Right lung (tissue), 5 donors: ENCODE data around the gene ARV1. TPM values are rescaled to one million over a fixed set of nuclear protein-coding genes. Genes with fewer than 3 reads are reported as not detected.
A peak's percentile ranks its signal among the peaks of the same experiment; 100 is the strongest.
"Not testable (repeated sequence)": the region's sequence is repeated elsewhere in the genome, so short reads cannot be mapped to it uniquely, and the experiment has no call there.

Experiments used
- DNase-seq, 2 donors: peaks; one replicate each; pipeline ENCODE4 v3.0.0-alpha.2; 2013
- polyA plus RNA-seq, 5 donors: library from polyadenylated mRNA; unstranded; fragments of 120-200 nt; gene quantifications; one replicate each; pipeline versions ENCODE4 v1.2.1 to v1.2.3, GENCODE V29; 2013; ENCODE audit warnings: inconsistent platforms in 1 of 5, low replicate concordance in 1 of 5; ENCODE audit not compliant: insufficient read length in 5 of 5, insufficient read depth in 1 of 5

The ARV1 gene
- polyA plus RNA-seq, 5 donors: 20.5 to 28.9 (median 25.6) TPM

DNA sequence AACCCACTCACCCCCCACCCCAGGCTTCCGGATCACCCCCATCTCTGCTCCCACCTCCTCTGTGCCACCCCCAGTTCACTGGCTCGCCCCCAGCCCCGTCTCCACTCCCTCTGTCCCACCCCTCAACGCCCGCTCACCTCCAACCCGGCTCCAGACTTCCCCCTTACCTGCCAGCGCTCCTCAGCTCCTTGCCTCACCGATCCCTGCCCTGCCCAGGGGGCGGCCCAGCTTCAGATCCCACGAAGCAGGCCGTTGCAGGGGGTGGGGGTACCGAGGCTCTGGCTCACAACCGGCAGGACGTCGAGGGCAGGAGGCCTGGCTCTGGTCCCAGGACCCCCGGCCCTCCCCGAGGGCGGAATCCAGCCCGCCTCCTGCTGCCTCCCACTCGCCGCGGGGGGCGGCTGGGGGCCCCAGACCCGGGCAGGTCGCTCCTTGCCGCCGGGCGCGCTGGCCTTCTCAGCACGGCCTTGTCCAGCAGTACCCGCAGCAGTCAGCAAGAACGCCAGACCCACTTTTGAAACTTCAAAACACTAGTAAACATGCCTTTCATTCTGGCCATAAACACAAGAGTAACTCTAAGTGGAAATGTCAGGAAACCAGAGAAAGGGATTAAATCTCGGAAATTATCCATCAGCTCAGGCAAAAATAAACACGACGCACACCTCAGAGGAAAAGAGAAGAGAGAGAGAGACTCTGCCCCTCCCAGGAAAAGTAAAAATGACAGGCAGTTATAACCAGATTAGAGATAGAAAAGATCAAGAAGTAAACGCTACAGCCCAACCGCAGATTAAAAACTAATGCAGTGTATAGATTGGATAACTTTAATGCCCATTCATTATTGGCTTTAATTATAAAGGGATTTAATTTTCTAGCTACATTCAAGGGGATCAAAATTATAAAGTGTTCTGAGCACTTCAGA, 62.2 kb downstream of the ARV1 start:
- DNase-seq: peak in 1 of 2 donors; percentile 29

DNA sequence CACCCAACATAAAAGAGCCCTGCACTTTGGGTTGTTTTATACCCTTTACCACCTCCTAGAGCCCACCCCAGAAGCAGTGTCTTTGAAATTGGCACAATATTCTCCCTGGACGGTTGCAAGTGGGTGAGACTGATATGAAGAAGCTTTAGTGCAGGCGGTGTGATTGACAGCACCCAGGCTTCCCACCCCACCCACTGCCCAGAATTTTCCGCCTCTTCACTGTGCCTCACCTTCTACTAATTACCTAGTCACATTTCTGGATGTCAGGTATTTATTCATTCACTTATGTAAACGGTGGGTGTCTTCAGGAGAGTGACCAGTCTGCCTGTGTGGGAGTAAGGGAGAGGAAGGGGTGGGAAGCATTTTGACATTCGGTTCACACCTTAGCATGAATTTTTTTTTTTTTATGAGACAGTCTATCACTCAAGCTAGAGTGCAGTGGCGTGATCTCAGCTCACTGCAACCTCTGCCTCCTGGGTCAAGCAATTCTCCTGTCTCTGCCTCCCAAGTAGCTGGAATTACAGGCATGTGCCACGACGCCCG, 62.9 kb downstream of the ARV1 start:
- DNase-seq: no peak

- DNase-seq: no peak
Measured at GRCh38 chr1:231044588-231044987, 65.7 kb downstream of the ARV1 start.

GRCh38 chr1:231045286-231045685, 66.4 kb downstream of the ARV1 start:
- DNase-seq: no peak

GRCh38 chr1:231045921-231046729, 67.2 kb downstream of the ARV1 start:
- DNase-seq: not testable (repeated sequence)

- no peak for DNase-seq
Measured at GRCh38 chr1:231046730-231047395, 68.0 kb downstream of the ARV1 start.

- not testable (repeated sequence) for DNase-seq
Measured at GRCh38 chr1:231047529-231047928, 68.6 kb downstream of the ARV1 start.

- DNase-seq: not testable (repeated sequence)
Measured at GRCh38 chr1:231048419-231048818, 69.5 kb downstream of the ARV1 start.

DNA sequence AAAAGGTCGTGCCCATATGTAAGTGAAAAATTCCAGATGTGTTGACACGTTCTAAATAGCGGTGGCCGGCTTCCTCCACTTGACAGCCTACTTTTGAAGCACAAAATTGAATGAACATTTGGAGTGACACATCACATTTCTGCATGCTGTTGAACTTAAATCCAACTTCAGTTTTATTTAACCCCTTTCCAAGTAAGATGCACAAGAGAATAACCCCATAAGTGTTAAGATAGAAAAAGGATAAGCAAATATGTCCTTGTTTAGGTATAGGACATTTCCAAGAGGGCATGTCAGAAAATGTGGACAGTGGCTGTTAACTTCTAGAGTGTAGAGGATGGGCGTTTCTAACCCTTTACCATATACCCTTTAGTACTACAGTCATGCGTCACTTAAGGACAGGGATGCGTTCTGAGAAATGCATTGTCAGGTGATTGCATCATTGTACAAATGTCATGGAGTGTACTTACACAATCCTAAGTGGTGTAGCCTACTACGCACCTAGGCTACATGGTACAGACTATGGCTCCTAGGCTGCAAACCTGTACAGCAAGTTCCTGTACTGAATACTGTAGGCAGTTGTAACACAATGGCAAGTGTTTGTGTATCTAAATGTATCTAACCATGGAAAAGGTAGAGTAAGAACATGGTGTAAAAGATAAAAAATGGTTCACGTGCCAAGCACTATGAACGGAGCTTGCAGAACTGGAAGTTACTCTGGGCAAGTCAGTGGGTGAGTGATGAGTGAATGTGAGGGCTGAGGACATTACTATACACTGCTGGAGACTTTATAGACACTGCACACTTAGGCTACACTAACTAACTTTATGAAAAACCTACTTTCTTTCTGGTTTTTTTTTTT, 70.5 kb downstream of the ARV1 start:
- no peak for DNase-seq

Other genes starting within 250 kb of the ARV1 start
- gene CAPN9, start 231.7 kb upstream of the ARV1 start, polyA plus RNA-seq: 1 to 10 TPM; 1.0 to 2.8 (median 1.1) TPM
- gene C1orf198, start 110.6 kb upstream of the ARV1 start, polyA plus RNA-seq: 10 to 100 TPM; 68.7 to 92.3 (median 80.9) TPM
- gene TTC13, start 233 bp upstream of the ARV1 start, polyA plus RNA-seq: 10 to 100 TPM; 19.4 to 29.9 (median 28.4) TPM
- 10 to 100 TPM; 14.9 to 24.7 (median 17.7) TPM for gene FAM89A, start 61.2 kb downstream of the ARV1 start, polyA plus RNA-seq
- 1 to 10 TPM in 1 of 5 donors, under 1 TPM in 4; 0.34 to 1.4 (median 0.69) TPM for gene TRIM67, start 183.0 kb downstream of the ARV1 start, polyA plus RNA-seq